Adrenal gland (tissue), 12 donors: ENCODE results near the gene RBM7. TPM values are rescaled to one million over a fixed set of nuclear protein-coding genes. Genes with fewer than 3 reads are reported as not detected.

Experiments used
- DNase-seq, 7 donors: peaks; one replicate each; pipeline ENCODE4 v3.0.0-alpha.2; 2019 to 2020
- H3K27ac ChIP-seq, 5 donors: fragments of 200-600 bp; sonication (generic) in 4 of 5; 1 replicate in 3 of 5; 2 replicates in 2 of 5; pipeline versions ENCODE4 v1.5.1 to v1.8.0; 2016 to 2020; ENCODE audit warnings: mild to moderate bottlenecking in 1 of 5
- H3K27me3 ChIP-seq: fragments of 200-600 bp; 2 replicates; pipeline ENCODE4 v1.8.0; 2021
- H3K36me3 ChIP-seq, 2 donors: fragments of 200-600 bp; replicated peaks in 1 of 2; 1 replicate in 1 of 2; 2 replicates in 1 of 2; pipeline versions ENCODE4 v1.5.1 to v1.8.0; 2018 to 2022
- H3K4me1 ChIP-seq, 2 donors: fragments of 200-600 bp; replicated peaks in 1 of 2; 1 replicate in 1 of 2; 2 replicates in 1 of 2; pipeline versions ENCODE4 v1.5.1 to v1.8.0; 2018 to 2021
- H3K4me3 ChIP-seq, 4 donors: fragments of 200-600 bp; sonication (generic) in 3 of 4; one replicate each; pipeline ENCODE4 v1.5.1; 2016 to 2018
- H3K9me3 ChIP-seq, 3 donors: fragments of 200-600 bp; sonication (generic) in 1 of 3; replicated peaks in 1 of 3; 1 replicate in 2 of 3; 2 replicates in 1 of 3; pipeline versions ENCODE4 v1.5.1 to v1.8.0; 2016 to 2021
- POLR2A ChIP-seq, 2 donors: fragments of 450-650 bp; IDR thresholded peaks; one replicate each; pipeline ENCODE4 v1.6.1; 2017; ENCODE audit warnings: antibody characterized with exemption in 2 of 2, mild to moderate bottlenecking in 2 of 2, moderate library complexity in 1 of 2
- WGBS, 4 donors: extraction: QIAGEN DNeasy Blood & Tissue Kit in 2 of 4; methylation state at CpG; one replicate each; pipeline versions ENCODE4 v1.1.5 to v1.1.7; 2013 to 2017; 5-methylcytosine and 5-hydroxymethylcytosine counted together
- intact Hi-C, 2 donors: fragments of 100-400 bp; cut with DNase I; formaldehyde crosslinking; loops; one replicate each; pipeline versions ENCODE4 v1.14.1 to v1.15.0; 2022 to 2023
- polyA plus RNA-seq, 3 donors: library from polyadenylated mRNA; stranded (reverse); fragments of 200-250 nt in 2 of 3; fragments of 350-450 nt in 1 of 3; fragmentation: Illumina TruSeq in 1 of 3; extraction: RNeasy Lipid Tissue Mini Kit (QIAGEN cat#74804) in 1 of 3; gene quantifications; one replicate each; pipeline ENCODE4 v1.2.3, GENCODE V29; 2013 to 2014
- total RNA-seq, 9 donors: library from RNA; depleted of rRNA in 4 of 9; stranded (reverse); fragments of >200 nt in 4 of 9; fragments of 120-200 nt in 1 of 9; fragmentation: NEBNext Ultra II Directional in 1 of 9; extraction: Animal tissue kit (Norgen Biotek cat#: 25700) in 1 of 9; gene quantifications; one replicate each; pipeline versions ENCODE4 v1.1.0 to v1.2.4, GENCODE V29; 2013 to 2023
- TF ChIP-seq, protein P1 (sequence below), 6 experiments: fragments of 450-650 bp in 4 of 6; fragments of 200-600 bp in 2 of 6; sonication (generic) in 1 of 6; IDR thresholded peaks; 1 replicate in 5 of 6; 2 replicates in 1 of 6; pipeline versions ENCODE4 v1.5.1 to v1.8.0; 2016 to 2021; ENCODE audit warnings: antibody characterized with exemption in 6 of 6, mild to moderate bottlenecking in 2 of 6, moderate library complexity in 1 of 6
- donor health status: healthy with polysubstance abuse.
- donor health status: Bipolar disorder and iron deficiency.
- donor health status: DM: yes; HTN: yes; CAD: no.
- donor health status: DM: no; HTN: no; CAD: no.
- donor health status: DM: no; HTN: no; CAD: no.
- donor health status: DM: yes; HTN: yes; CAD: no.

Gene RBM7
- total and polyA plus RNA-seq, 12 donors, result 1.7 to 29.2 (median 18.8) TPM

GRCh38 chr11:114416441-114416961 lies 16.0 kb downstream of the RBM7 start:
- TF ChIP-seq, protein P1, sequence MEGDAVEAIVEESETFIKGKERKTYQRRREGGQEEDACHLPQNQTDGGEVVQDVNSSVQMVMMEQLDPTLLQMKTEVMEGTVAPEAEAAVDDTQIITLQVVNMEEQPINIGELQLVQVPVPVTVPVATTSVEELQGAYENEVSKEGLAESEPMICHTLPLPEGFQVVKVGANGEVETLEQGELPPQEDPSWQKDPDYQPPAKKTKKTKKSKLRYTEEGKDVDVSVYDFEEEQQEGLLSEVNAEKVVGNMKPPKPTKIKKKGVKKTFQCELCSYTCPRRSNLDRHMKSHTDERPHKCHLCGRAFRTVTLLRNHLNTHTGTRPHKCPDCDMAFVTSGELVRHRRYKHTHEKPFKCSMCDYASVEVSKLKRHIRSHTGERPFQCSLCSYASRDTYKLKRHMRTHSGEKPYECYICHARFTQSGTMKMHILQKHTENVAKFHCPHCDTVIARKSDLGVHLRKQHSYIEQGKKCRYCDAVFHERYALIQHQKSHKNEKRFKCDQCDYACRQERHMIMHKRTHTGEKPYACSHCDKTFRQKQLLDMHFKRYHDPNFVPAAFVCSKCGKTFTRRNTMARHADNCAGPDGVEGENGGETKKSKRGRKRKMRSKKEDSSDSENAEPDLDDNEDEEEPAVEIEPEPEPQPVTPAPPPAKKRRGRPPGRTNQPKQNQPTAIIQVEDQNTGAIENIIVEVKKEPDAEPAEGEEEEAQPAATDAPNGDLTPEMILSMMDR (IDR thresholded peaks at IDR 0.05), result no peak
- no peak for TF ChIP-seq POLR2A (IDR thresholded peaks at IDR 0.05)
- intact Hi-C loops, result no loop called here

GRCh38 chr11:114426280-114426679 lies 25.8 kb downstream of the RBM7 start:
- no peak overlapping the region for H3K4me3 ChIP-seq
- H3K9me3 ChIP-seq, result no peaks in the 10 kb centered on the region
- no peak overlapping the region for H3K27ac ChIP-seq
- H3K36me3 ChIP-seq, result no peaks in the 10 kb centered on the region
- TF ChIP-seq POLR2A (IDR thresholded peaks at IDR 0.05), result no peak
- TF ChIP-seq, protein P1 (IDR thresholded peaks at IDR 0.05), result no peak
- no peak for DNase-seq
- WGBS, 4 donors, result 90 to 98% (median 93%) methylated on average over 3 to 4 of the region's 4 CpGs
- intact Hi-C loops, result no loop called here
- no peaks in the 10 kb centered on the region for H3K27me3 ChIP-seq
- no peaks in the 10 kb centered on the region for H3K4me1 ChIP-seq

More at GRCh38 chr11:114416441-114416961, 16.0 kb downstream of the RBM7 start:
- no peak for DNase-seq
- no peaks in the 10 kb centered on the region for H3K36me3 ChIP-seq
- H3K27me3 ChIP-seq, result no peaks in the 10 kb centered on the region
- no peak overlapping the region for H3K4me3 ChIP-seq
- no peaks in the 10 kb centered on the region for H3K4me1 ChIP-seq
- no peaks in the 10 kb centered on the region for H3K9me3 ChIP-seq
- H3K27ac ChIP-seq, result no peak overlapping the region

GRCh38 chr11:114430290-114430689 lies 29.8 kb downstream of the RBM7 start:
- H3K4me1 ChIP-seq, result no peaks in the 10 kb centered on the region
- no peak overlapping the region for H3K27ac ChIP-seq
- intact Hi-C loops, result no loop called here
- no peaks in the 10 kb centered on the region for H3K27me3 ChIP-seq
- H3K36me3 ChIP-seq, result no peaks in the 10 kb centered on the region
- H3K4me3 ChIP-seq, result no peak overlapping the region
- no peak for TF ChIP-seq POLR2A (IDR thresholded peaks at IDR 0.05)
- TF ChIP-seq, protein P1 (IDR thresholded peaks at IDR 0.05), result no peak
- no peak for DNase-seq
- H3K9me3 ChIP-seq, result no peaks in the 10 kb centered on the region

GRCh38 chr11:114432893-114433292 lies 32.4 kb downstream of the RBM7 start:
- no peak for DNase-seq
- Histone ChIP-seq H3K9me3 (no peaks in the 10 kb centered on the region), H3K27me3 (no peaks in the 10 kb centered on the region), H3K27ac (no peak overlapping the region), H3K36me3 (no peaks in the 10 kb centered on the region), H3K4me3 (no peak overlapping the region), H3K4me1 (no peaks in the 10 kb centered on the region)
- WGBS, 4 donors, result 83 to 90% (median 85%) methylated on average over 3 of the region's 3 CpGs
- TF ChIP-seq, protein P1 (IDR thresholded peaks at IDR 0.05), result no peak
- no peak for TF ChIP-seq POLR2A (IDR thresholded peaks at IDR 0.05)
- intact Hi-C loops, result no loop called here
